ENCODE data around the gene ATG3. TPM values are rescaled to one million over a fixed set of nuclear protein-coding genes. Genes with fewer than 3 reads are reported as not detected.

The ATG3 gene
- total RNA-seq, 2 experiments from 2014 or later, result 74.6 to 76.2 TPM

Other genes with a start within 250 kb of the ATG3 start
- gene CD200, start 228.8 kb downstream of the ATG3 start, total RNA-seq, result 1 to 10 TPM in 1 of 2 experiments, under 1 TPM in 1; 0.86 to 1.4 TPM
- gene BTLA, start 62.5 kb downstream of the ATG3 start, total RNA-seq, result 10 to 100 TPM; 22.3 to 26.0 TPM
- 10 to 100 TPM; 20.5 to 21.0 TPM for gene SLC35A5, start 83 bp upstream of the ATG3 start, total RNA-seq
- gene CCDC80, start 79.2 kb upstream of the ATG3 start, total RNA-seq, result not detected

All from activated CD8-positive, alpha-beta T cell treated with anti-CD3 and anti-CD28 coated beads, Interleukin-2, amount 10 ng/mL, durations not matched to agents 7 days and 5 days (primary cell).